ENCODE data around the gene KCNN1. TPM values are rescaled to one million over a fixed set of nuclear protein-coding genes. Genes with fewer than 3 reads are reported as not detected.
A peak's percentile ranks its signal among the peaks of the same experiment; 100 is the strongest.

Gene KCNN1
- total RNA-seq, 1 experiment from 2014 or later, result 0.90 TPM

DNA sequence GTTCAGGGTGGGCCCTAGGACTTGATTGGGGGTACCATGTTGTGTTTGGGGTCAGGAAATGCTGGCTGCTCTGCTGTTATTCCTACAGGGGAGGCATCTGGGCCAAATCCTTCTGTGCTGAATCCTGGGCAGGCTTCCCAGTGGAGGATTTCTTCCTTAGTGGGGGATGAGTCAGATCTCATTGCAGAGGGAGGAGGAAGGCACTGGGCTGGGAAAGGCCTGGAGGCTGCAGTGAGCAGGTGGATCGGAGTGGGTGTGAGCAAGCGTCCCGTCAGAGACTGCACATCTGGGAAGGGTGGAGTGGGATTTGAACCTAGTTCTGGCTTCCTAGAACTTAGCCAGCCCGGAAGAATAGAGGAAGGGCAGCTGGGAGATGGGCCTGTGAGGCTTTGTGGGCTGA lies 22.6 kb upstream of the KCNN1 start:
- ATAC-seq (no peak), DNase-seq (ENCODE audit: low read depth, low spot score) (no peak)
- Histone ChIP-seq H3K27me3 (ENCODE audit: control insufficient read depth, insufficient read depth, low read length) (no peaks in the 10 kb centered on the region), H3K27ac (ENCODE audit: low read length) (no peak overlapping the region), H3K4me3 (ENCODE audit: low read depth in 2 of 2, low read length in 2 of 2) (no peak overlapping the region), H3K9me3 (ENCODE audit: control insufficient read depth, insufficient read depth, low read depth, low read length) (no peaks in the 10 kb centered on the region), H3K36me3 (ENCODE audit: control insufficient read depth, insufficient read depth, low read length) (no peaks in the 10 kb centered on the region; the same call in 1 of the 2 replicates), H3K4me1 (ENCODE audit: control insufficient read depth, insufficient read depth, low read length) (peaks cover 5% of the 10 kb centered on the region; the same call in 1 of the 2 replicates)
- TF ChIP-seq TCF7L2 (IDR thresholded peaks at IDR 0.05; ENCODE audit: low read depth, low read length), result no peak
- ChIA-PET POLR2A (interaction anchor here (0.6 kb wide), 1 partner anchor 44 kb away, joined by 4 read pairs; no protein-coding TSS in a partner anchor), CTCF (interaction anchor here (0.6 kb wide), 1 partner anchor 54 kb away, joined by 6 read pairs; no protein-coding TSS in a partner anchor)
- in situ Hi-C loops (cut with HindIII; ENCODE audit: low pct_unique_long_range_greater_than_20kb, low sequenced_read_pairs), result no loop called here
- intact Hi-C loops (cut with micrococcal nuclease; ENCODE audit: unreplicated experiment), result no loop called here
- no TSS peak for BruUV-seq (replicated peaks)

DNA sequence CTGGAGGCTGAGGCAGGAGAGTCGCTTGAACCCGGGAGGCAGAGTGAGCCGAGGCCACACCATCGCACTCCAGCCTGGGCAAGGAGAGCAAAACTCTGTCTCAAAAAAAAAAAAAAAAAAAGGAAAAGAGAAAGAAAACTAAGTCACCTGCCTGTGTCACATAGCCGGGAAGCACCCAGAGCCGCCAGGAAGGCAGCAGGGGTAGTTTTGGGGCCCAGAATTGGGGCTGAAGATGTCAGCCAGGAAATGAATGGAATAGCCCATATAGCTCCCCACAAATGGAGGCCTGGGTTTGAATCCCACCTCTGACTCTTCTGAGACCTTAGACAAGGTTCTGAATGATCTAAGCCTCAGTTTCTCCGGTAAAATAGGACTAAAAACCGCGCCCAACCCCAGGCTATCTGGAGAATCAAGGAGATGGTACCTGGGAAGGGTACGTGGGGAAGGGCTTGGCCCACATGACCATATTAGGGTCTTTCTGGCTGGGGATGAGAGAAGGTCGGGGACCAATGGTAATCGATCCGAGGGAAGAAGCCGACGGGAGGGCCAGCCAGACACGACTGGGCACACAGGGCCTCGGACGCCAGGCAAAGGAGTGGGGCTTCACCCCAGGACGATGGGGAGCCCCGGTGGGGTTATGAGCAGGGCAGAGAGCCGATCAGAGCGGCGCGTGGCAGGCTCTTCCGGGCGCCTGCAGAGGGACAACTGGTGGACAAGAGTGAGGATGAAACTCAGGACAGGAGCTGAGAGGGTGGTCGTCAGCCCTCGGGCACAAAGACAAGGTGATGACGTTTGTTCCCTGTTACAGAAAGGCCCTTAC lies 19.7 kb upstream of the KCNN1 start:
- no TSS peak for BruUV-seq (replicated peaks)
- TF ChIP-seq, protein P1, sequence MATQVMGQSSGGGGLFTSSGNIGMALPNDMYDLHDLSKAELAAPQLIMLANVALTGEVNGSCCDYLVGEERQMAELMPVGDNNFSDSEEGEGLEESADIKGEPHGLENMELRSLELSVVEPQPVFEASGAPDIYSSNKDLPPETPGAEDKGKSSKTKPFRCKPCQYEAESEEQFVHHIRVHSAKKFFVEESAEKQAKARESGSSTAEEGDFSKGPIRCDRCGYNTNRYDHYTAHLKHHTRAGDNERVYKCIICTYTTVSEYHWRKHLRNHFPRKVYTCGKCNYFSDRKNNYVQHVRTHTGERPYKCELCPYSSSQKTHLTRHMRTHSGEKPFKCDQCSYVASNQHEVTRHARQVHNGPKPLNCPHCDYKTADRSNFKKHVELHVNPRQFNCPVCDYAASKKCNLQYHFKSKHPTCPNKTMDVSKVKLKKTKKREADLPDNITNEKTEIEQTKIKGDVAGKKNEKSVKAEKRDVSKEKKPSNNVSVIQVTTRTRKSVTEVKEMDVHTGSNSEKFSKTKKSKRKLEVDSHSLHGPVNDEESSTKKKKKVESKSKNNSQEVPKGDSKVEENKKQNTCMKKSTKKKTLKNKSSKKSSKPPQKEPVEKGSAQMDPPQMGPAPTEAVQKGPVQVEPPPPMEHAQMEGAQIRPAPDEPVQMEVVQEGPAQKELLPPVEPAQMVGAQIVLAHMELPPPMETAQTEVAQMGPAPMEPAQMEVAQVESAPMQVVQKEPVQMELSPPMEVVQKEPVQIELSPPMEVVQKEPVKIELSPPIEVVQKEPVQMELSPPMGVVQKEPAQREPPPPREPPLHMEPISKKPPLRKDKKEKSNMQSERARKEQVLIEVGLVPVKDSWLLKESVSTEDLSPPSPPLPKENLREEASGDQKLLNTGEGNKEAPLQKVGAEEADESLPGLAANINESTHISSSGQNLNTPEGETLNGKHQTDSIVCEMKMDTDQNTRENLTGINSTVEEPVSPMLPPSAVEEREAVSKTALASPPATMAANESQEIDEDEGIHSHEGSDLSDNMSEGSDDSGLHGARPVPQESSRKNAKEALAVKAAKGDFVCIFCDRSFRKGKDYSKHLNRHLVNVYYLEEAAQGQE (IDR thresholded peaks at IDR 0.05; ENCODE audit: insufficient read depth in 1 of 2, low read depth in 2 of 2, low read length in 1 of 2), result no peak
- TF ChIP-seq, protein P2, sequence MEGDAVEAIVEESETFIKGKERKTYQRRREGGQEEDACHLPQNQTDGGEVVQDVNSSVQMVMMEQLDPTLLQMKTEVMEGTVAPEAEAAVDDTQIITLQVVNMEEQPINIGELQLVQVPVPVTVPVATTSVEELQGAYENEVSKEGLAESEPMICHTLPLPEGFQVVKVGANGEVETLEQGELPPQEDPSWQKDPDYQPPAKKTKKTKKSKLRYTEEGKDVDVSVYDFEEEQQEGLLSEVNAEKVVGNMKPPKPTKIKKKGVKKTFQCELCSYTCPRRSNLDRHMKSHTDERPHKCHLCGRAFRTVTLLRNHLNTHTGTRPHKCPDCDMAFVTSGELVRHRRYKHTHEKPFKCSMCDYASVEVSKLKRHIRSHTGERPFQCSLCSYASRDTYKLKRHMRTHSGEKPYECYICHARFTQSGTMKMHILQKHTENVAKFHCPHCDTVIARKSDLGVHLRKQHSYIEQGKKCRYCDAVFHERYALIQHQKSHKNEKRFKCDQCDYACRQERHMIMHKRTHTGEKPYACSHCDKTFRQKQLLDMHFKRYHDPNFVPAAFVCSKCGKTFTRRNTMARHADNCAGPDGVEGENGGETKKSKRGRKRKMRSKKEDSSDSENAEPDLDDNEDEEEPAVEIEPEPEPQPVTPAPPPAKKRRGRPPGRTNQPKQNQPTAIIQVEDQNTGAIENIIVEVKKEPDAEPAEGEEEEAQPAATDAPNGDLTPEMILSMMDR (IDR thresholded peaks at IDR 0.05), result no peak
- TF ChIP-seq TCF7L2 (IDR thresholded peaks at IDR 0.05; ENCODE audit: low read depth, low read length), result no peak
- no peak for TF ChIP-seq POLR2AphosphoS5 (IDR thresholded peaks at IDR 0.05; ENCODE audit: low read depth, low read length)
- TF ChIP-seq SIN3A (IDR thresholded peaks at IDR 0.05; ENCODE audit: borderline replicate concordance, insufficient read depth, low read depth, low read length), result no peak
- ChIA-PET POLR2A (no interaction called here), CTCF (interaction anchor here (0.6 to 0.8 kb wide), 4 partner anchors 9 to 163 kb away, joined by 3 to 7 read pairs (median 6); no protein-coding TSS in a partner anchor)
- Histone ChIP-seq H3K27ac (ENCODE audit: low read length) (peak overlapping the region; percentile 40; the same call in 1 of the 2 replicates), H3K4me1 (ENCODE audit: control insufficient read depth, insufficient read depth, low read length) (peaks cover 19% of the 10 kb centered on the region), H3K4me3 (ENCODE audit: low read depth in 2 of 2, low read length in 2 of 2) (peak overlapping the region; percentile 48 to 67), H3K9me3 (ENCODE audit: control insufficient read depth, insufficient read depth, low read depth, low read length) (no peaks in the 10 kb centered on the region), H3K36me3 (ENCODE audit: control insufficient read depth, insufficient read depth, low read length) (no peaks in the 10 kb centered on the region; the same call in 1 of the 2 replicates), H3K27me3 (ENCODE audit: control insufficient read depth, insufficient read depth, low read length) (no peaks in the 10 kb centered on the region)
- in situ Hi-C loops (cut with HindIII; ENCODE audit: low pct_unique_long_range_greater_than_20kb, low sequenced_read_pairs), result no loop called here
- ATAC-seq (peak; percentile 51), DNase-seq (ENCODE audit: low read depth, low spot score) (no peak)
- intact Hi-C loops (cut with micrococcal nuclease; ENCODE audit: unreplicated experiment), result no loop called here

Measured in Panc1 (cell line).